HG03196 (cell line): ENCODE measurements around the gene ARL8B.
A peak's percentile ranks its signal among the peaks of the same experiment; 100 is the strongest.

ENCODE experiments used
- ATAC-seq: cut with Tn5 transposase; IDR thresholded peaks from one replicate; pipeline ENCODE4 v1.9.1; 2021; ENCODE audit not compliant: unreplicated experiment

Gene ARL8B

GRCh38 chr3:5186089-5186857 lies 64.2 kb downstream of the ARL8B start:
- ATAC-seq, result no peak

- ATAC-seq, result no peak
These were observed 64.7 kb downstream of the ARL8B start for GRCh38 chr3:5186858-5187155.

GRCh38 chr3:5187156-5187919 lies 65.2 kb downstream of the ARL8B start, which contains the start of gene EDEM1:
EDEM1 (plus strand) TSS chr3:5187707; CDS start chr3:5187806, 99 bp downstream.
- ATAC-seq, result peak; percentile 81

GRCh38 chr3:5187920-5188418 lies 65.9 kb downstream of the ARL8B start:
- peak; percentile 12 for ATAC-seq

GRCh38 chr3:5188419-5189221 lies 66.5 kb downstream of the ARL8B start:
- ATAC-seq, result no peak

GRCh38 chr3:5190147-5190791 lies 68.2 kb downstream of the ARL8B start:
- no peak for ATAC-seq

GRCh38 chr3:5191555-5192304 lies 69.6 kb downstream of the ARL8B start:
- ATAC-seq, result no peak

GRCh38 chr3:5192571-5193365 lies 70.7 kb downstream of the ARL8B start:
- no peak for ATAC-seq

- ATAC-seq, result no peak
These were observed 72.2 kb downstream of the ARL8B start for GRCh38 chr3:5194341-5194740.

- peak; percentile 45 for ATAC-seq
These were observed 72.9 kb downstream of the ARL8B start for GRCh38 chr3:5194801-5195509.

GRCh38 chr3:5195605-5196004 lies 73.5 kb downstream of the ARL8B start:
- no peak for ATAC-seq

GRCh38 chr3:5197022-5197421 lies 74.9 kb downstream of the ARL8B start:
- ATAC-seq, result no peak

- ATAC-seq, result peak; percentile 54
These were observed 75.6 kb downstream of the ARL8B start for GRCh38 chr3:5197470-5198312.

GRCh38 chr3:5198313-5198677 lies 76.2 kb downstream of the ARL8B start:
- no peak for ATAC-seq

- ATAC-seq, result peak; percentile 32
These were observed 77.1 kb downstream of the ARL8B start for GRCh38 chr3:5198986-5199731.

- no peak for ATAC-seq
These were observed 79.4 kb downstream of the ARL8B start for GRCh38 chr3:5201536-5201935.

- ATAC-seq, result no peak
These were observed 80.1 kb downstream of the ARL8B start for GRCh38 chr3:5202222-5202621.
